ENCODE measurements around the gene STRIP1. TPM values are rescaled to one million over a fixed set of nuclear protein-coding genes. Genes with fewer than 3 reads are reported as not detected.

STRIP1 gene
- total RNA-seq, 1 donor: 50.3 TPM

DNA sequence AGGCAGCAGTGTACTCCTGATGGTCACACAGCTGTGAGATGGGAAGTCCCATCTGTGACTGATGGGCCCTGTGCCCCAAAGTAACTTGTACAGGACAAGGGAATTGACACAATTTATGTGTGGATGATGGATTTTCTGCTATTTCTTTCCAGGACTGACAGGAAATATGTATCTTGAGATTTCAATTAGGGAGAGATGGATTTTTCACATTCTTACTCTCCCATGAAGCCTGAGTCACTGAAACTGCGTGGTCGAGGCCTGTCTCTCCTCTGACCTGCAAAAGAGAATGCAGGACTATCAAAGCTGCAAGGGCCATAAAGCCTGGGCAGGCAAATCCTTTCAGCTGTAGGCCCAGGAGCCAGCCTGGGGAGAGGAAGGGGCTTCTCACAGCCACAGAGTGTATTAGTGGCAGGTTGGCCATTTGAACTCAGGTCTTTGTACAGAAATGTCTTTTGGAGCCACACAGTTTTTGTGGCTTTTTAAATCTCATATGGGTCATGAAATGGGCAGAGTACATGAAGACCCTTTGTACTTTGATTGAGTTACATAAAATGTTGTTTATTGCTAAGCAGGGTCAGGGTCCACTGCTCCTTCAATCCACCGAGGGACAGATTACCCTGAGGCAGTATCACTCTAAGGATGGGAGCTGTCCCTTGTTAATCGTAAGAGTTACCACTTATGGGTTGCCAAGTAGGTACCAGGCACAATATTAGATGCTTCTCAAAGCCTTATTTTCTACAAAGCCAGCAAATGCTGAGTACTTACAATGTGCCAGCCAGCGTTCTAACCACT, 21.3 kb downstream of the STRIP1 start:
- H3K4me3 ChIP-seq (ENCODE audit: low read depth, low read length): no peak overlapping the region
- DNase-seq (ENCODE audit: low read depth): peak; percentile 48
- TF ChIP-seq CTCF (IDR thresholded peaks at IDR 0.05; ENCODE audit: insufficient read depth, low read length): no peak

GRCh38 chr1:110056285-110056683, 21.9 kb downstream of the STRIP1 start:
- no peak for TF ChIP-seq CTCF (IDR thresholded peaks at IDR 0.05; ENCODE audit: insufficient read depth, low read length)
- DNase-seq (ENCODE audit: low read depth): peak; percentile 42

GRCh38 chr1:110056776-110057175, 22.4 kb downstream of the STRIP1 start:
- peak; percentile 80 for DNase-seq (ENCODE audit: low read depth)
- no peak for TF ChIP-seq CTCF (IDR thresholded peaks at IDR 0.05; ENCODE audit: insufficient read depth, low read length)
- no peak overlapping the region for H3K4me3 ChIP-seq (ENCODE audit: low read depth, low read length)

More at GRCh38 chr1:110056285-110056683, 21.9 kb downstream of the STRIP1 start:
- no peak overlapping the region for H3K4me3 ChIP-seq (ENCODE audit: low read depth, low read length)

DNA sequence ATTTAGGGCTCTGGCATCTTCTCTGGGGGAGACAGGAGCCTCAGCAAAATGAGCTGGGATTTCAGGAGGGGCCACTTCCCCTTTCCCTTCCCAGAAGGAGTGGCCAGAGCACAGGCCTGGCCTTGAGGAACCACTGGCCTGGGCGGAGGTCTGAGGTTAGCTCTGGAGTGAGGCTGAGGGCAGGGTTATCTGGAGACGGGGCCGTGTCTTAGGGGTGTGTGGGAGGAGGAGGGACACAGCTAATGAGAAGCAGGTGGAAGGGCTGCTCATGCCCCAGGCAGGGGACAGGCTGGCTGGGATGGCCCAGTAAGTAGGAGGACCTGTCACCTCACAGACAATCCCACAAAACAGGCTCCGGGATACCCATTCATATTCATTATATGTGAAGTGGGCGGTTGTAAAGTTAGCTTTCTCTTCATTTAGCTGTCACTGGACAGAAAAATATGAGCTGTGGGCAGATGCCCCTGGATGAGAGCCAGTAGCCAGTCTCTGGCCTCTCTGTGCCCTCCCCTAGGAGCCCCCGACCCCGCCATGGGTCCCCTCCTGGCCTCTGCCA, 23.6 kb downstream of the STRIP1 start:
- no peak for DNase-seq (ENCODE audit: low read depth)
- no peak for TF ChIP-seq CTCF (IDR thresholded peaks at IDR 0.05; ENCODE audit: insufficient read depth, low read length)
- no peak overlapping the region for H3K4me3 ChIP-seq (ENCODE audit: low read depth, low read length)

GRCh38 chr1:110058591-110058990, 24.2 kb downstream of the STRIP1 start:
- H3K4me3 ChIP-seq (ENCODE audit: low read depth, low read length): no peak overlapping the region
- peak; percentile 22 for DNase-seq (ENCODE audit: low read depth)
- no peak for TF ChIP-seq CTCF (IDR thresholded peaks at IDR 0.05; ENCODE audit: insufficient read depth, low read length)

GRCh38 chr1:110059133-110059863, 24.9 kb downstream of the STRIP1 start:
- DNase-seq (ENCODE audit: low read depth): peak; percentile 26
- TF ChIP-seq CTCF (IDR thresholded peaks at IDR 0.05; ENCODE audit: insufficient read depth, low read length): no peak
- no peak overlapping the region for H3K4me3 ChIP-seq (ENCODE audit: low read depth, low read length)

All from fibroblast of the aortic adventitia (primary cell).